NCI-H226 (cell line): ENCODE results near the gene ZNRD2.
A peak's percentile ranks its signal among the peaks of the same experiment; 100 is the strongest.
"Not testable (repeated sequence)": the region's sequence is repeated elsewhere in the genome, so short reads cannot be mapped to it uniquely, and the experiment has no call there.

Experiments used
- DNase-seq: peaks from one replicate; pipeline ENCODE4 v3.0.0-alpha.2; 2015

ZNRD2 gene

GRCh38 chr11:65569973-65570918 lies at the start of gene ZNRD2:
Gene ZNRD2, plus strand, starts transcription at chr11:65570477. Its CDS starts 15 bp downstream, at chr11:65570492.
- peak; percentile 99 for DNase-seq

- not testable (repeated sequence) for DNase-seq
Measured at GRCh38 chr11:65521777-65522521, 48.3 kb upstream of the ZNRD2 start.

DNA sequence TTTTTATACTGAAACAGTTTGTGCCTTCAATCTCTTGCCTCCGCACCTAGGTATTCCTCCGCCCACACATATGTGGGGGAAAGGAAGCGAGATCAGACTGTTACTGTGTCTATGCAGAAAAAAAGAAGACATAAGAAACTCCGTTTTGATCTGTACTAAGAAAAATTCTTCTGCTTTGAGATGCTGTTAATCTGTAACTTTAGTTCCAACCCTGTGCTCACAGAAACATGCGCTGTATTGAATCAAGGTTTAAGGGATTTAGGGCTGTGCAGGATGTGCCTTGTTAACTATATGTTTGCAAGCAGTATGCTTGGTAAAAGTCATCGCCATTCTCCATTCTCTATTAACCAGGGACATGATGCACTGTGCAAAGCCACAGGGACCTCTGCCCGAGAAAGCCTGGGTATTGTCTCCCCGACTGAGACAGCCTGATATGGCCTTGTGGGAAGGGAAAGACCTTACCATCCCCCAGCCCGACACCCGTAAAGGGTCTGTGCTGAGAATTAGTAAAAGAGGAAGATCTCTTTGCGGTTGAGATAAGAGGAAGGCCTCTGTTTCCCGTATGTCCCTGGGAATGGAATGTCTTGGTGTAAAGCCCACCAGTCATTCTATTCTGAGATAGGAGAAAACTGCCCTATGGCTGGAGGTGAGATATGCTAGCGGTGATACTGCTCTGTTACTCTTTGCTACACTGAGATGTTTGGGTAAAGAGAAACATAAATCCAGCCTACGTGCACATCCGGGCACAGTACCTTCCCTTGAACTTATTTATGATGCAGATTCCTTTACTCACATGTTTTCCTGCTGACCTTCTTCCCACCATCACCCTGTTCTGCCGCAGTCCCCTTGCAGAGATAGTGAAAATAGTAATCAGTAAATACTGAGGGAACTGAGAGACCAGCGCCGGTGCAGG lies 47.3 kb upstream of the ZNRD2 start:
- not testable (repeated sequence) for DNase-seq

DNA sequence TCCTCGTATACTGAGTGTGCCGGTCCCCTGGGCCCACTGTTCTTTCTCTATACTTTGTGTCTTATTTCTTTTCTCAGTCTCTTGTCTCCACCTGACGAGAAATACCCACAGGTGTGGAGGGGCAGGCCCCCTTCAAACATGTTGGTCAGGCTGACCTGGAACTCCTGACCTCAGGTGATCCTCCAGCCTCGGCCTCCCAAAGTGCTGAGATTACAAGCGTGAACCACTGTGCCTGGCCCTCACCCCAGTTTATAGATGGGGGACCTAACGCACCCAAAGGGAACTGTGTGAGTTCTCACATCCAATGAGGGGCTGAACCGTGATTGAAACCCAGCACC lies 46.7 kb upstream of the ZNRD2 start:
- not testable (repeated sequence) for DNase-seq

DNA sequence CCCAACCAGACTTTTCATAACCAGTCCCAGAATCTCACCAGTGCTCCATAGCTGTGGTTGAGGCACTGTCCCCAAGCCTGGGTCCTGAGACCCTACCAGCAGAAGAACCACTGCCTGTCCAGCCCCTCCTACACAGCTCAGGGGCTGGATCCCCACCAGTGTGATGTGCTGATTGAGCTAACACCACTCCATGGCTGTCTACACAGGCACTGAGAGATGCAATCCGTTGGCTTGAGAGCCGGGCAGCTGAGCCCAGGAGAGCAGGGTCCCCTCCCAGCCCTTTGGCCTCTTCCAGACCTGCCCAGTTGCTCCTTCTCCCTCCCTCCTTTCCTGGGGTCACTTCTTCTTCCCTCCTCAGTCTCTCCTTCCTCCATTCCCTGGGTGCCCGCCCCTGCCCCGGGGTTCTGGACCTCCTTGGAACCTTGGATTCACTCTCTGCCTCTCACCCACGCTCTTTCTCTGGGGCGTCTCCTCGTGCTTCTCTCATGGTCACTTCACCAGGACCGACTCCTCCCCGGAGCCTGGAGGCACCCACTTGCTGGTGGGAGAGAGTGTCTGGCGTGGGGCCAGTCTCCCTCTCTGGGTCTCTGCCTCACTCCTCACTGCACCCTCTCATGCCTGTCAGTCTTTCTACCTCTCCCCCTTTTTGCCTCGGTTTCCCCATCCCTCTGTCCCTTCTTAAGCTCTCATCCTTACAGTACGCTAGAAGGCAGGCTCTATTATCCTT lies 46.1 kb upstream of the ZNRD2 start:
- no peak for DNase-seq

DNA sequence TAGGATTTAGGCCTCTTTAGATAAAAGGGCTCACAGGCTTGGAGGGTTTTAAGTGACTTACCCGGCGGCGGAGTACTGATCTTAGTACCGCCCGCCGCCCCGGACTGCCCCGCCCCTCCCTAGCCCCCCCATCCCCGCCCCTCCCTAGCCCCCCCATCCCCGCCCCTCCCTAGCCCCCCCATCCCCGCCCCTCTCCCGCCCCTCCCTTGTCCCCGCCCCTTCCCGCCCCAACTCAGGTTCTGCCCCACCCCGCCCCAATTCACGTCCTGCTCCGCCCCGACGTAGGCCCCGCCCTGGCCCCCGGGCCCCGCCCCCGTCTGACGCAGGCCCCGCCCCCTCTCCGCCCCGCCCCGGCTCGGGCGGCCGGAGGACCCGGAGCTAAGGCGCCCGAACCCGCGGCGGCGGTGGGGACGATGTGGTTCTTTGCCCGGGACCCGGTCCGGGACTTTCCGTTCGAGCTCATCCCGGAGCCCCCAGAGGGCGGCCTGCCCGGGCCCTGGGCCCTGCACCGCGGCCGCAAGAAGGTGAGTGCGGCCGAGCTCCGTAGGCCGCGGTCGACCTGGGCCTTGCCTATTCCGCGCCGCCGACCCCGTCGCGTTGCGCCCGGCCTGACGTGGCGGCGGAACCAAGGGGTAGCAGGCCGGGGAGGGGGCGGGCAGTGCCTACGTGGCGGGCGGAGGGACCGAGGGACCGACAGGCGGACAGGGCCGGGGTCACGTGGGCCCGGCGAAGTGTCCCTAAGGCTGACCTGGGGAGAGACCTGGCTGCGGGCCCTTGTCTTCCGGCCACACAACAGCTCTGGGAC lies 45.3 kb upstream of the ZNRD2 start, which contains the start of gene SCYL1:
SCYL1 (plus strand) TSS at position 343 of the 805 bp plus-strand sequence; CDS start at position 414, 71 bp downstream.
- DNase-seq: no peak

DNA sequence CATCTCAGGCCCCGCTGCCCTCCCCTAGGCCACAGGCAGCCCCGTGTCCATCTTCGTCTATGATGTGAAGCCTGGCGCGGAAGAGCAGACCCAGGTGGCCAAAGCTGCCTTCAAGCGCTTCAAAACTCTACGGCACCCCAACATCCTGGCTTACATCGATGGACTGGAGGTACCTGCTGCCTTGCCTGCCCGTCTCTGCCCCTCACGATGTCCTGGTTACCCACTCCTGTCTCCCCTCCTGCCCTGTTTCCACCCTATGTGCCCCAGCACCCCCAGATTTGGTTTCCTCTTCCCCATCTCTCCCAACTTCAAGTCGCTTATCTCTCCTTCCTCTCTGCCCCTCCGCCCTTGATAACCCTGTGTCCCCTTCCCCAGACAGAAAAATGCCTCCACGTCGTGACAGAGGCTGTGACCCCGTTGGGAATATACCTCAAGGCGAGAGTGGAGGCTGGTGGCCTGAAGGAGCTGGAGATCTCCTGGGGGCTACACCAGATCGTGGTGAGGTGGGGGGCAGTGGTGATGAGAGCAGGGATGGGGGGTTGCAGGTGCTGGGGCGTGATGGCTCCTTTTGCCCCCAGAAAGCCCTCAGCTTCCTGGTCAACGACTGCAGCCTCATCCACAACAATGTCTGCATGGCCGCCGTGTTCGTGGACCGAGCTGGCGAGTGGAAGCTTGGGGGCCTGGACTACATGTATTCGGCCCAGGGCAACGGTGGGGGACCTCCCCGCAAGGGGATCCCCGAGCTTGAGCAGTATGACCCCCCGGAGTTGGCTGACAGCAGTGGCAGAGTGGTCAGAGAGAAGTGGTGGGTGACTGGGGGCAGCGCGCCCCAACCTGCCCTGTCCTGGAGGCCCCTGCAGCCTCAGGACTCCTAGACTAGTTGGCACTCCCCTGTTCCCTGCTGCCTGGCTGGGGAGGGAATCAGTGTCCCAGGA lies 44.5 kb upstream of the ZNRD2 start:
- DNase-seq: no peak

DNA sequence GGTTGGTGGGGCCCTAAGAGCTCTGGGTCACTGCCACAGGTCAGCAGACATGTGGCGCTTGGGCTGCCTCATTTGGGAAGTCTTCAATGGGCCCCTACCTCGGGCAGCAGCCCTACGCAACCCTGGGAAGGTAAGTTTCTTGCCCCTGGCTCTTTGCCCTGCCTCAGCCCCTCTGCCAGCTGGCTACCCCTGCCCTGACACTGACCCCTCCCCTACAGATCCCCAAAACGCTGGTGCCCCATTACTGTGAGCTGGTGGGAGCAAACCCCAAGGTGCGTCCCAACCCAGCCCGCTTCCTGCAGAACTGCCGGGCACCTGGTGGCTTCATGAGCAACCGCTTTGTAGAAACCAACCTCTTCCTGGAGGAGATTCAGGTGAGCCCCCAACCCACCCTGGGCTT lies 43.5 kb upstream of the ZNRD2 start:
- no peak for DNase-seq

DNA sequence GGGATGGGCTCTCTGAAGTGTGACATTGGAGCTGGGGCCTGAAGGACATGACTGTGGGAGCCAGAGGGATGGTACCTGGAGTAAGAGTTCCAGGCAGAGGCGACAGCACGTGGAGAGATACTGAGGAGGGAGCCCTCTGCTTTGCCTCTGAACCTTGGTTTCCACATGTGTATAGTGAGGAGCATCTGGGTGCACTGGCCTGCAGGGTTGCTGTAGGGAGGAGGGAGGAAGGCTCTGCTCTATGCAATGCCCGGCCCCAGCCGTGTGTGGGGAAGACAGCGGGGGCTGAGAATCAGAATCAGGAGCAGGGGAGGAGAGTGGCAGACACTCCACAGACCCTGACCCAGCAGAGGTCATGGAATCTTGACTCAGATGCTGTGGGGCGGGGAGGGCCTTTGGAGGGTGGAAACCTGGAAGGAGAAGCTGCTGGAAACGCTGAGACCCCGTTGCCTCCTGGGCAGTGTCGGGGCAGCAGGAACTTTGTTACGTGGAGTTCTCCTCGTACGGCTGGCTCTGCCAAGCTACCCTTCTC lies 41.4 kb upstream of the ZNRD2 start:
- no peak for DNase-seq

GRCh38 chr11:65529475-65530156 lies 40.7 kb upstream of the ZNRD2 start:
- no peak for DNase-seq

DNA sequence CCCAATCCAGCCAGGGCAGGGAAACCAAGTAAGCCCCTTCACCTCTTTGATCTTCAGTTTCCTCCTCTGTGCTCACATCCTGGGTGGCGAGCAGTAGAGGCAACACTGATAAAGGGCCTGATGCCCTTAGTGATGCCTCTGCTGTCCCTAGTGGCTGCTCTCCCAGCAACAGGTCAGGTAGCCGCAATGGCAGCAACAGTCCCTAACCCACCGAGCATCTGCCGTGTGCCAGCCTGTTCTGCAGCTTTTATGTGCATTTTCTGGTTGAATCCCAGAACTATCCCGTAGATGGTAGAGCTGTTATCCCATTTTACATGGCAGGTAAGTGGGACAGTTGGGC lies 40.1 kb upstream of the ZNRD2 start:
- no peak for DNase-seq

DNA sequence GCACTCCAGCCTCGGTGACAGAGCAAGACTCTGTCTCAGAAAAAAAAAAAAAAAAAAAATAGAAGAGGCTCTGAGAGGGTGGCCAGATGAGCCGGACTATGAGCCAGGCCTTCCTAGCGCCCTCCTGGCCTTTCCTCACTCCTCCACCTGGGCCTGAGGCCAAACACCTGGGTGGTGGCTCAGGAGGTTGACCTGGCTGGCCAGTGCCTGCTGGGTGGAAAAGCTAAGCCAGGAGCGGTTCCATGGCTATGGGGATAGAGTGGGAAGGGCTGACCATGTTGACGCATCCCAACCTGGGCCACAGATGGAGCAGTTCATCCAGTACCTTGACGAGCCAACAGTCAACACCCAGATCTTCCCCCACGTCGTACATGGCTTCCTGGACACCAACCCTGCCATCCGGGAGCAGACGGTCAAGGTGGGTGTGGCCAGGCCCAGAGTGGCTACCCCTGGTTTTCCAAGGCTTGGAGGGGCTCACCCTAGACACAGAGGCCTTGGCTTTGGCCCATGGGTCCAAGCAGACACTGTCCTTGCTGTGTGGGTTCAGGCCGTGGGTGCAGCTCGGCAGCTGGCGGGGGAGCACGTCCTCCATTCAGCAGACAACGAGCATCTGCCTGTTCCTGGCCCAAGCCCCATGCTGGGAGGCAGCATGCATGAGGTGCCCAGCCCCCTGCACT lies 37.8 kb upstream of the ZNRD2 start:
- no peak for DNase-seq

- DNase-seq: no peak
Measured at GRCh38 chr11:65535102-65535501, 35.2 kb upstream of the ZNRD2 start.

DNA sequence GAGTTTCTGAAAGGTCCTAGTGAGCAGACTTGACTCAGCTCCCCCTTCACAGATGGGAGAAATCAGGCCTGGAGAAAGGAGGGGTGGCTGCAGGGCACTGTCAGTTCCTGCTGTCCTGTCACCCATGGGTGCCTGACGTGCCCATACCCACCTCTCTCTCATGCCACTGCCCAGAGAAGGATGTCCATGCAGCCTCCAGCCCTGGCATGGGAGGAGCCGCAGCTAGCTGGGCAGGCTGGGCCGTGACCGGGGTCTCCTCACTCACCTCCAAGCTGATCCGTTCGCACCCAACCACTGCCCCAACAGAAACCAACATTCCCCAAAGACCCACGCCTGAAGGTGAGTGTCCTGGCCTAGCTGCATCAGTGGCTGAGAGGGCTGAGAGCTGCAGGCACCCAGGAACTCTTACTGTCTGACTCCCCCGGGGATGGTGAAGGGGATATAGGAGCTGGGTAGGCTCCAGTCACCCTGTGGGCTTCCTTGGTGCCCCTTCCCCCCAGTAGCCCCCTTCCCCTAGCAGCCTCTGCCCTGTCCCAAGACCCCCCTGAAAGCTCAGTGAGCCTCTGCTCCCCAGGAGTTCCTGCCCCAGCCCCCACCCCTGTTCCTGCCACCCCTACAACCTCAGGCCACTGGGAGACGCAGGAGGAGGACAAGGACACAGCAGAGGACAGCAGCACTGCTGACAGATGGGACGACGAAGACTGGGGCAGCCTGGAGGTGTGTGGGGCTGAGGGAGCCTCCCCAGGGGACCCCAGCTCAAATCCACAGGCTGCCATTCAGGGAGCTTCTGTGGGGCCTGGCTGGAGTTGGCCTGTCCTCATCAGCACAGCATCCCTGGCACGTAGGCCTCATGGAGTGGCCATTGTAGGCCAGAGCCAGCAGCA lies 33.6 kb upstream of the ZNRD2 start:
- DNase-seq: no peak

DNA sequence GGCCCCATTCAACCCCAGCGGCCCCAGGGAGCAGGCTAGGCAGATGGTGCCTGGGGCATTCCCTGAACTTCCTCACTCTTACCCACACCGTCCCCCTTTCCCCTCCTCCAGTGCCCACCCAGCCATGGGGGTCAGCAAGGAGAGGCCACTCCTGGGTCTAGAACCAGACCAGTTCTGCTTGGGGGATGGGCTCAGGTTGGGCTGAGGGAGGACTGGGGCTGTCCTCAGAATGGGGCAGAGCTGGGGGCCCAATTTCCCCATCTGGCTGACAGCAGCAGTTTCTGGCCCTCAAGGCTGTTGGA lies 33.0 kb upstream of the ZNRD2 start:
- no peak for DNase-seq

GRCh38 chr11:65537620-65538231 lies 32.6 kb upstream of the ZNRD2 start:
- no peak for DNase-seq

GRCh38 chr11:65538232-65538914 lies 31.9 kb upstream of the ZNRD2 start:
- DNase-seq: no peak
